K562 (cell line): Measurements from ENCODE around the gene KIF17. TPM values are rescaled to one million over a fixed set of nuclear protein-coding genes. Genes with fewer than 3 reads are reported as not detected.

Experiments used
- ATAC-seq: fragments of 200-7000 bp; cut with Tn5 transposase; 3 replicates; pipeline ENCODE4 v1.9.1; 2020; ENCODE audit warnings: moderate library complexity
- BruUV-seq: library from RNA; stranded (reverse); fragments of 400-500 nt; replicated peaks from 2 replicates; lab custom pipeline; 2021; lab: Mats Ljungman, UMichigan
- CTCF ChIA-PET: fragments of 300-600 bp; formaldehyde crosslinking; extraction: SDS; loops from one replicate; lab custom pipeline; 2021; ENCODE audit warnings: low intra/inter-chr PET ratio; lab: Yijun Ruan, JAX
- POLR2A ChIA-PET: fragments of 300-600, 350-650 bp; sonication (Branson Sonifier 250); formaldehyde crosslinking; extraction: SDS; loops from one replicate; lab custom pipeline; 2021; ENCODE audit warnings: antibody characterized with exemption, inconsistent platforms; lab: Yijun Ruan, JAX
- DNase-seq, 4 experiments: peaks; one replicate each; pipeline versions ENCODE4 v3.0.0 to v3.0.0-alpha.2; 2011 to 2018; ENCODE audit warnings: low spot score in 3 of 4, mixed read lengths in 3 of 4; ENCODE audit errors: extremely low read depth in 1 of 4
- FAIRE-seq: peaks from 2 replicates; lab custom pipeline; 2011; peaks lifted over from hg19 to GRCh38; lab: Jason Lieb, UNC
- H2AFZ ChIP-seq: 2 replicates; pipeline ENCODE4 v1.6.0; 2011; ENCODE audit warnings: low read depth, low read length, control low read depth, inconsistent platforms
- H3K27ac ChIP-seq: fragments of 200-600 bp; 3 replicates; pipeline ENCODE4 v1.8.0; 2011; ENCODE audit warnings: low read depth, mild to moderate bottlenecking, control low read depth, inconsistent platforms, low read length, moderate library complexity, mixed read lengths; ENCODE audit errors: extremely low read depth
- H3K27me3 ChIP-seq, 2 experiments: fragments of 300-600 bp in 1 of 2; 2 replicates in 1 of 2; 3 replicates in 1 of 2; pipeline versions ENCODE4 v1.6.0 to v1.8.0; 2011; ENCODE audit warnings: inconsistent platforms in 2 of 2, low read length in 2 of 2, mild to moderate bottlenecking in 1 of 2, mixed read lengths in 1 of 2, moderate library complexity in 1 of 2; ENCODE audit not compliant: control insufficient read depth in 2 of 2, insufficient read depth in 2 of 2
- H3K36me3 ChIP-seq: fragments of 300-600 bp; 3 replicates; pipeline ENCODE4 v1.8.0; 2011; ENCODE audit warnings: mild to moderate bottlenecking, low read length, inconsistent platforms; ENCODE audit not compliant: control insufficient read depth, insufficient read depth
- H3K4me1 ChIP-seq, 2 experiments: fragments of 200-600 bp in 1 of 2; replicated peaks in 1 of 2; 2 replicates in 1 of 2; 3 replicates in 1 of 2; pipeline versions ENCODE4 v1.5.1 to v1.8.0; 2011; ENCODE audit warnings: inconsistent platforms in 2 of 2, low read length in 2 of 2, mild to moderate bottlenecking in 1 of 2, mixed read lengths in 1 of 2, moderate library complexity in 1 of 2; ENCODE audit not compliant: control insufficient read depth in 2 of 2, insufficient read depth in 2 of 2
- H3K4me2 ChIP-seq: 2 replicates; pipeline ENCODE4 v1.6.1; 2011; ENCODE audit warnings: low read length, control low read depth, inconsistent platforms, mixed read lengths; ENCODE audit not compliant: insufficient read depth
- H3K4me3 ChIP-seq: fragments of 200-600 bp; sonication (generic), shearing (Covaris generic); 2 replicates; pipeline ENCODE4 v1.5.1; 2016; ENCODE audit warnings: control low read depth, inconsistent platforms
- H3K79me2 ChIP-seq: fragments of 200-600 bp; 3 replicates; pipeline ENCODE4 v1.8.0; 2011; ENCODE audit warnings: low read length, inconsistent platforms; ENCODE audit not compliant: control insufficient read depth, insufficient read depth
- H3K9ac ChIP-seq, 2 experiments: 2 replicates each; pipeline versions ENCODE4 v1.6.0 to v1.6.1; 2011; ENCODE audit warnings: low read depth in 2 of 2, low read length in 2 of 2, control low read depth in 1 of 2, inconsistent platforms in 1 of 2, mild to moderate bottlenecking in 1 of 2, mixed read lengths in 1 of 2; ENCODE audit not compliant: insufficient read depth in 1 of 2
- H3K9me1 ChIP-seq: one replicate; pipeline ENCODE4 v1.6.0; 2011; ENCODE audit warnings: inconsistent platforms, mild to moderate bottlenecking, low read length, moderate library complexity; ENCODE audit not compliant: control insufficient read depth, insufficient read depth
- H3K9me3 ChIP-seq: replicated peaks from 2 replicates; pipeline ENCODE4 v1.5.1; 2011; ENCODE audit warnings: low read depth, low read length, inconsistent platforms; ENCODE audit not compliant: control insufficient read depth, insufficient read depth
- H4K20me1 ChIP-seq: replicated peaks from 2 replicates; pipeline ENCODE4 v1.6.1; 2011; ENCODE audit warnings: low read length, inconsistent platforms, mixed read lengths; ENCODE audit not compliant: control insufficient read depth, insufficient read depth
- DACH1 ChIP-seq: fragments of 450-650 bp; IDR thresholded peaks from 2 replicates; pipeline ENCODE4 v1.6.1; 2018; ENCODE audit not compliant: partially characterized antibody
- JUNB ChIP-seq: fragments of 450-650 bp; formaldehyde crosslinking; conservative IDR thresholded peaks from 2 replicates; pipeline ENCODE4 v1.4.0; 2020; ENCODE audit warnings: mild to moderate bottlenecking
- RBM25 ChIP-seq: fragments of 200-400 bp; formaldehyde crosslinking; IDR thresholded peaks from 2 replicates; pipeline ENCODE4 v1.6.1; 2018; ENCODE audit warnings: low read length, low read depth, moderate library complexity; ENCODE audit not compliant: severe bottlenecking
- SAFB ChIP-seq: fragments of 200-400 bp; formaldehyde crosslinking; IDR thresholded peaks from 2 replicates; pipeline ENCODE4 v1.6.1; 2017; ENCODE audit warnings: low read depth, low read length, borderline replicate concordance
- XRCC5 ChIP-seq: fragments of 200-400 bp; formaldehyde crosslinking; IDR thresholded peaks from 2 replicates; pipeline ENCODE4 v1.6.1; 2017; ENCODE audit warnings: low read depth, mild to moderate bottlenecking, low read length
- ZBTB7A ChIP-seq: IDR thresholded peaks from 2 replicates; pipeline ENCODE4 v1.6.1; 2011; ENCODE audit warnings: low read depth, mild to moderate bottlenecking, low read length, moderate library complexity, borderline replicate concordance; ENCODE audit not compliant: control insufficient read depth
- ZC3H4 ChIP-seq: sonication (generic); formaldehyde crosslinking; IDR thresholded peaks from 2 replicates; pipeline ENCODE4 v1.9.0; 2021; ENCODE audit warnings: missing genetic modification reagents, borderline replicate concordance
- ZKSCAN8 ChIP-seq: fragments of 200-800 bp; sonication (Bioruptor generic); IDR thresholded peaks from 2 replicates; pipeline ENCODE4 v1.6.1; 2016; ENCODE audit warnings: missing genetic modification characterization, missing compliant biosample characterization
- ZSCAN29 ChIP-seq: fragments of 450-650 bp; IDR thresholded peaks from 2 replicates; pipeline ENCODE4 v1.6.1; 2017
- WGBS: fragments of 100-300 bp; shearing (Covaris generic); methylation state at CpG from one replicate; pipeline ENCODE4 v1.1.6; 2016; ENCODE audit warnings: low coverage, mixed read lengths; ENCODE audit not compliant: insufficient coverage; ENCODE audit errors: missing lambda C conversion rate; 5-methylcytosine and 5-hydroxymethylcytosine counted together
- in situ Hi-C: fragments of 300-500 bp; cut with MboI; formaldehyde crosslinking; loops from 4 replicates; pipeline ENCODE4 v1.15.0; 2018; ENCODE audit warnings: inconsistent platforms, mixed read lengths
- intact Hi-C: fragments of 100-400 bp; cut with micrococcal nuclease; formaldehyde crosslinking; loops from 2 replicates; pipeline ENCODE4 v1.14.2; 2022
- polyA plus RNA-seq, 8 experiments: library from polyadenylated mRNA; depleted of rRNA in 4 of 8; stranded (reverse) in 5 of 8; unstranded in 3 of 8; fragments of >200 nt; fragmentation: Nextera tagmentation in 2 of 8; fragmentation: Illumina TruSeq in 1 of 8; extraction: Ambion mirVana in 2 of 8; extraction: Trizol in 1 of 8; gene quantifications; 2 replicates each; pipeline versions ENCODE4 v1.2.1 to v1.2.3, GENCODE V29; 2011 to 2014; ENCODE audit warnings: inconsistent platforms in 1 of 8, missing spikeins in 1 of 8
- total RNA-seq, 7 experiments: library from RNA; depleted of rRNA in 6 of 7; stranded (reverse); fragments of >200 nt in 6 of 7; fragmentation: Illumina TruSeq in 2 of 7; extraction: Trizol in 2 of 7; gene quantifications; 2 replicates each; pipeline versions ENCODE4 v1.2.1 to v1.2.3, GENCODE V29; 2011 to 2021; ENCODE audit warnings: low replicate concordance in 1 of 7
- TF ChIP-seq, protein P1 (sequence below): sonication (generic); formaldehyde crosslinking; IDR thresholded peaks from 2 replicates; pipeline ENCODE4 v1.9.0; 2022; ENCODE audit warnings: mild to moderate bottlenecking, missing genetic modification reagents

KIF17 gene
- total and polyA plus RNA-seq, 9 of the 15 experiments (the other 6 are each of a cell fraction or from before 2014, with no cell fraction given): 0.04 to 0.47 (median 0.18) TPM; not detected in 5

DNA sequence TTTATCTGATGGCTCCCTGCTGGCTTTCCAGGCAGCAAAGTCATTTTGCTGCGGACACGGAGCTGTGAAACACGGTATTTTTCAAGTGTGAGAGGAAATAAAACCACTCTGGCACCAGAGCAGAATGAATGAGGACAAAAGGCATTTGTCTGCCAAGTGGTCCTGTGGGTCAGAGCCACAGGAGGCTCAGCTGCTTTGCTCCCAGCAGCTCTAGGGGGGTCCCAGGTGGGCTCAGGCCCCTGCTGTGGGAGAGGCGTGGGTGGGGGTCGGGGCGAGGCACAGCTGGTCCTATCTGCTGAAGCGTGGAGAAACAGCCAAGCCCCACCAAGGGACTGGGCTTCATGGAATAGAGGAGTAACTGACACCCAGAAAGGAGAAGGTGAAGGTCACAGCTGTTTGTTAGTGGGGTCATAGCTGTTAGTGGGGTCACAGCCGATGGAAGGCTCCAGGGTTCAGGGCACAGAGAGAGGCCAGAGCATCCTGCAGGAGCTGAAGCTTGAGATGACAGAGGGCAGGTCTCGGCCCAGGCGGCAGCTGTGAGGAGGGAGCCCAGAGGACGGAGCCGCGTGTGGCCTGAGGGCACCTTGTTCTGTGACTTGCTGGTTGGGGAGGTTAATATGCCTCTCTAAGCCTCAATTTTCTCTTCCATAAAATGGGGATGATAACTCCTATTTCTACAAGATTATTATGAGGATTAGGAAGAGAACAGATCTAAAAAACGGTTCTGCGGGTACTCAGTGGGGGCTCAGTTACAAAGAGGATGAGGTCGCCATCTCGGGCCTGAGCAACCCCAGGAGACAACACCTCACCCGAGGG, 7.1 kb downstream of the KIF17 start:
- ATAC-seq: no peak
- ChIA-PET CTCF (interaction anchor here (0.7 kb wide), 1 partner anchor 19 kb away, joined by 3 read pairs; no protein-coding TSS in a partner anchor), POLR2A (interaction anchor here (0.8 kb wide), 1 partner anchor 49 kb away, joined by 3 read pairs; no protein-coding TSS in a partner anchor)
- Histone ChIP-seq H3K4me2 (no peak overlapping the region), H3K27me3 (peaks cover 9 to 41% of the 10 kb centered on the region in 2 experiments; a peak in 4 of 5 replicates), H3K4me1 (peaks cover 5 to 30% of the 10 kb centered on the region in 2 experiments; a peak in 3 of 5 replicates), H4K20me1 (peaks cover 4% of the 10 kb centered on the region), H3K79me2 (no peaks in the 10 kb centered on the region), H2AFZ (no peak overlapping the region), H3K27ac (no peak overlapping the region), H3K36me3 (no peaks in the 10 kb centered on the region), H3K4me3 (no peak overlapping the region), H3K9ac (peak overlapping the region in 1 of 2 experiments; percentile 82; a peak in 2 of 4 replicates)
- no peak for DNase-seq
- no TSS peak for BruUV-seq
- intact Hi-C loops (no loop called here), in situ Hi-C loops (no loop called here)
- 16% methylated on average over 18 of the region's 18 CpGs for WGBS
- FAIRE-seq: no peak
- TF ChIP-seq XRCC5 (no peak), ZSCAN29 (no peak), DACH1 (peak; percentile 50), ZKSCAN8 (CRISPR knock-in tag) (no peak), JUNB (CRISPR knock-in tag) (no peak), ZBTB7A (peak; percentile 54; the same call in 1 of the 2 replicates), ZC3H4 (no peak), SAFB (no peak), RBM25 (peak; percentile 28)
- TF ChIP-seq, protein P1, sequence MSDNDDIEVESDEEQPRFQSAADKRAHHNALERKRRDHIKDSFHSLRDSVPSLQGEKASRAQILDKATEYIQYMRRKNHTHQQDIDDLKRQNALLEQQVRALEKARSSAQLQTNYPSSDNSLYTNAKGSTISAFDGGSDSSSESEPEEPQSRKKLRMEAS: 0 out of 2 replicates have a peak, but pooled peaks have one; percentile 1
- TF ChIP-seq, all 486 proteins: peak for 4
- Histone ChIP-seq H3K9me1 (peaks cover 2% of the 10 kb centered on the region), H3K9me3 (no peaks in the 10 kb centered on the region; the same call in 1 of the 2 replicates)
